Measurements from ENCODE around the gene RGS4.
"Not testable (repeated sequence)": the region's sequence is repeated elsewhere in the genome, so short reads cannot be mapped to it uniquely, and the experiment has no call there.

RGS4 gene

GRCh38 chr1:163069655-163070277, 605 bp downstream of the RGS4 start:
- DNase-seq: no peak

- DNase-seq: peak; percentile 62
Measured at GRCh38 chr1:163071405-163072255, 2.5 kb downstream of the RGS4 start.

- no peak for DNase-seq
Measured at GRCh38 chr1:163072658-163073057, 3.5 kb downstream of the RGS4 start.

- DNase-seq: no peak
Measured at GRCh38 chr1:163074004-163074403, 4.8 kb downstream of the RGS4 start.

GRCh38 chr1:163074716-163075284, 5.6 kb downstream of the RGS4 start:
- DNase-seq: no peak

GRCh38 chr1:163076044-163076443, 6.9 kb downstream of the RGS4 start:
- no peak for DNase-seq

GRCh38 chr1:163076446-163076845, 7.3 kb downstream of the RGS4 start:
- no peak for DNase-seq

- DNase-seq: no peak
Measured at GRCh38 chr1:163076981-163077761, 8.0 kb downstream of the RGS4 start.

GRCh38 chr1:163082971-163083370, 13.8 kb downstream of the RGS4 start:
- no peak for DNase-seq

- no peak for DNase-seq
Measured at GRCh38 chr1:163083690-163084089, 14.5 kb downstream of the RGS4 start.

GRCh38 chr1:163084330-163084729, 15.2 kb downstream of the RGS4 start:
- no peak for DNase-seq

GRCh38 chr1:163085041-163085903, 16.1 kb downstream of the RGS4 start:
- DNase-seq: no peak

GRCh38 chr1:163085904-163086268, 16.7 kb downstream of the RGS4 start:
- no peak for DNase-seq

- not testable (repeated sequence) for DNase-seq
Measured at GRCh38 chr1:163089117-163089516, 20.0 kb downstream of the RGS4 start.

GRCh38 chr1:163090321-163090945, 21.3 kb downstream of the RGS4 start:
- DNase-seq: no peak

- no peak for DNase-seq
Measured at GRCh38 chr1:163093169-163093568, 24.0 kb downstream of the RGS4 start.

GRCh38 chr1:163093579-163093978, 24.4 kb downstream of the RGS4 start:
- DNase-seq: no peak

GRCh38 chr1:163094182-163094581, 25.0 kb downstream of the RGS4 start:
- no peak for DNase-seq

GRCh38 chr1:163094589-163094988, 25.4 kb downstream of the RGS4 start:
- no peak for DNase-seq

- no peak for DNase-seq
Measured at GRCh38 chr1:163095213-163095612, 26.1 kb downstream of the RGS4 start.

- DNase-seq: no peak
Measured at GRCh38 chr1:163102590-163102989, 33.4 kb downstream of the RGS4 start.
